HG03520 (cell line): Measurements from ENCODE around the gene ERBB4.

Experiments used
- ATAC-seq: cut with Tn5 transposase; IDR thresholded peaks from one replicate; pipeline ENCODE4 v1.9.1; 2021; ENCODE audit warnings: mild to moderate bottlenecking, moderate library complexity; ENCODE audit not compliant: unreplicated experiment

Gene ERBB4

DNA sequence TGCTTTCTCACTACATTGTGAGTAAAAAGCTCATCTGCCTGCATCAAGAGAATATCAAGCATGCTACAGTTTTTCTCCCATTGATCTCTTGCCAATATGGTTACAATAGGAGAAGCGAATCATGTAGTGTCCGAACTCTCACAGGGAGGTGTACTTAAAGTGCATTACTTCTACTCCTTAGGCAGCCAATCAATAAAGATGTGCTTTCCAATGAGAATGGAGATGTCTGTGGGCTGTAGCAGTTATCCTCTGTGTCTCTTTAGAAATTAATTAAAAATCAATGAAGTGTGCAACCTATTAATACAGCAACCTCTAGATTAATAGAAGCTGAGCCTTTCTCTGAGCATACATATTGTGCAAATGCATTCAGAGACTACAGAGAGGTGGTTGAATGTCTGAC is 1098.5 kb downstream of the ERBB4 start:
- no peak for ATAC-seq

DNA sequence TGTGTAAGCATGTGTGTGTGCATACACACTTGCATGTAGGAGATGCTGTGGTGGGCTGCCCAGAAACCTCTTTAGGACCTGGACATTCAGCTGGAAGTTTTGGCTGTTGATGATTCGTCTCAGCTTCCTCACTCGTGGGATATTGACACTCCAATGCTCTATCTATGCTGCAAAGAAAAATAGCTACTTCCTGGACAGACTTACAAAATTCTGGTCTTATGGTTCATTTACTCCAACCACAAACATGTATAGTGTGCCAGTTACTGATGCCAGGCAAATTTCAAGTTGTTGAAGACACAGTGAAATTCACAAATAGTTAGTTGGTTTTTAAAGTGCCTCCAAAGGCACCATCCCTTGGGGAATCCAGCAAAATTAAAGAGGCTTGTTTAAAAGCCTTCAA is 1099.6 kb downstream of the ERBB4 start:
- ATAC-seq: no peak

DNA sequence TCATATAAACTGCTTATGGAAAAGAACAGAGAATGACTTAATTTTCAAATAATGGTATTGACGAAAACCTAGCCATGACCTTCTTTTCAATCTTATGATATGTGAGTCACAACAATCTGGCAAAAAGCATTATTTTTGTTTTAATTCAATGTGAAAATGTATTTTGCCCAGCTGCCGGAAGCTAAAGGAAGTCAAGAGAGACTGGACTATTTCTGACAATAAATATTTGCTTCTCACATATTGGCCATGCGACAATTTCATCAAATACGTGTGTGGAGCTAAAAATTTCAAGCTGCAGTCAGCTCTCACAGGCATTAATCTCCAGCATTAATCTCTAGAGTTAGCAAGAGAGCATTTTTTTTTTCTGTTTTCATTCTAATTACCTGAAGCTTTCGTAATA is 1101.2 kb downstream of the ERBB4 start:
- ATAC-seq: no peak

DNA sequence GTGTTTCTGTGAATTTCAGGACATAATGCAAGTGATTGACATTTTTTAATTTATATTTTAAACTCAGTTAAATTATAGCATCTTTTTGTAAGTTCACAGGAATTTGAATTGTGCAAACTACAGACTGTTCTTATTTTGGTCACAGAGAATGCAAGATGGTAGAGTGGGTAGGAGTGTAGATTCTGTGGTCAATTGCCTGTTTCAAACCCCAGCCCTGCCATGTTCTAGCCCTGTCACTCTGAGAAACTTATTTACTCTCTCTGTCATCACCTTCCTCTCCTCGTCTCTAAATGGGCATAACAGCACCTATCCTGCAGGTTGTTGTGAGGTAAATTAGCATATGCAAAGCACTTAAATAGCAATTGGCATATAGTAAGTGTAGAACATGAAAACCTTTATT is 1102.4 kb downstream of the ERBB4 start:
- ATAC-seq: no peak

DNA sequence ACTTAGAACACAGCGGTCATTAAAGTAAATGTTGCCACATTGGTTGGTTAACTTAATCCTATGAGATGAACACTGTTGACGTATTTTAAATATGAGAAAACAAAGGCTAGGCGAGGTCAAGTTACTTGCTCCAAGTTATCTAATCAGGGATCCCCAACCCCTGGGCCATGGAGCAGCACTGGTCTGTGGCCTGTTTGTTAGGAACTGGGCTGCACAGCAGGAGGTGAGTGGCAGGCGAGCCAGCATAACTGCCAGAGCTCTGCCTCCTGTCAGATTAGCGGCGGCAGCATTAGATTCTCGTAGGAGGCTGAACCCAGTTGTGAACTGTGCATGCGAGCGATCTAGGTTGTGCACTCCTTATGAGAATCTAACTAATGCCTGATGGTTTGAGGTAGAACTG is 1103.3 kb downstream of the ERBB4 start:
- no peak for ATAC-seq

DNA sequence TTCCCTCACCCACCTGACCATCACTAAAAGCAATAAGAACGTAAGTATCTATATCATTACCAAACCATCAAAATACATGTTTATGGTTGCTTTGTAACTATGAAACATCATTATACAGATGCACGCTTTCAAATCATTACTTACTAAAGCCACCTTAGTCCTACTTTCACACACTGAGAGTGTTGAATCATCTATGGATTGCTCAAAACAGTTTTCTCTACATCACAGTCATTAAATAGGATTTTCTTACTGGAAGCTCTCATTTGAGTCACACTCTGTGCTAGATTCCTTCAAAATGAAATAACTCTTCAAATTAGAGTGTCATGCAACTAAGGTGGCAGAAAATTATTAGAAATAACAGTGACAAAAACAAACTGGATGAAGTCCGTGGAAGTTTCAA is 1103.8 kb downstream of the ERBB4 start:
- ATAC-seq: no peak

DNA sequence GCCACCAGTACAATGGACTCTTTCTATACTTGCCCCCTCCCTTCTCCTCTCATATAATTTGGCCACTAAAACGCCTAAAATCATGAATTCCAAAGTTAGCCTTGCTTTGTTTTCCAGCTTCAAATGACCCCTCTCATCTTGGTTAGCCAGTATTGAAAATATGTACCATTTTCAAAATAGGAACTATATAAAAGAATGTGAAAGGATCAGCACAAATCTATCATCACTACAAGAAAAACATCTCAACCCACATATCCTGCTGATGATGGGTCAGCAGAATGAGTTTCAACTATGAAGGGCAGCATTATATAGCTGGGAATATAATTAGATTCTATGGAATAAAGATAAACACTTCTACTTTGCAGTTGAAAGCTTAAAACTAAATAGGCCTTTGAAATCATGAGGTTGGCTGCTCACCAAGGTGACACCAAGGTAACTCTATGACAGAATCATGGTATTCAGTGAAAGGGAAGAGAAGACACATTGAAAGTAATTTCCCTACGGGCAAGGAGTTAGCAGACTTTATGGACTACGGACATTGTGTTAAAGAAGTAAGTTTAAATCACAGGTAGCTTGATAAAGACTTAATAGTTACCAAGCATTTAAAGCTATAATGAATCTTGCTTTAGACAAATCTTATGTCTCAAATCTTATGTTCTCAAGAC is 1109.2 kb downstream of the ERBB4 start:
- ATAC-seq: no peak

DNA sequence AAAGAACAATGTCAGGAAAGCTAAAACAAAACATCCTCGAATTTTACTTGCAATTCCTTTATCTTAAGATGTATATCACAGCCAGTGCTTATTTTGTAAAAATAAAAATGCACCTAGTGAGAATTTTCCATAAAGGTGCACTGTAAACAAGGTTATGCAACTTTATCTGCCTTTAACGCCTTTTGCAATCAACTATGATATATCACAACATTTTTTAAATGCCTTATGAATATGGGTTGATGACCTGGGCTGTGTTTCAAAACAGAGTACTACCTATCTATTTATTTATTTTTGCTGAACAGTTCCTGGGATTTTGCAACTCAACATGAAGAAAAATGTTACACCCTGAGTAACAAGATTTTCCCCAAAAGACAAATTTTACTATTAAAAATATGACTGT is 1112.4 kb downstream of the ERBB4 start:
- ATAC-seq: no peak

DNA sequence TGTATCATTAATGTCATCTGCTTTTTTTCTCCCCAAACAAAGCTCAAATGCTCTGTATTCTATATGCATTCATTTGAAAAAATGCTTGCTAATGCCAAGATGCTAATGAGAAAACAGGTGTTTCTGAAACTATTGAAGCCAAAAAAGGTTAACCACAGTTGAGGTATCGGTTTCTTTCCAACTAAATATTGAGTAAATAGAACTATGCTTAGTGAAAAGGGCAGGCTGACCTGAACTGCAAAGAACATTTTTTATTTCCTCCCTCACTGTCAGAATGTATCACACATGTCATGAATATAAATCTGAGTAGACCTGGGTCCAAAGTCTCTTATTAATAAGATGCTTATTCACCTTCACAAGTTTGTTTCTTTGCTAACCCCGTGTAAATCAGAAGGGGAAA is 1115.6 kb downstream of the ERBB4 start:
- ATAC-seq: peak; percentile 53

DNA sequence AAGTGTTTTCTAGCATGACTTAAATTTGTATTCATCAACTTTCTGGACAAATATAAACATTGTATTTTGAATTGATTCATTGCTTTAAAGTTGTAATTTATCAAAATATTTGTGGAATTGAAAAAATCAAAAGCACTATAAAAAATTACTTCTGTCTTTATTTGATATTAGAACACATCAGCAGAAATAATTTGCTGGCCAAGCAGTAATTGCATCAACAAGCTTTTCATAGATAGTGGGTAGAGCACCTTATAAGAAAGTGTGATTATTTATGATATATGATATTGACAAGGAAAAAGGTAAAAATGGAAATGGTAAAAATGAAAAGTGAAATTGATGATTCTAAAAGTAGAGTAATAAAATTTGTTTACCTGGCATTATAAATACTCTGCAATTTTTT is 1121.1 kb downstream of the ERBB4 start:
- ATAC-seq: no peak

DNA sequence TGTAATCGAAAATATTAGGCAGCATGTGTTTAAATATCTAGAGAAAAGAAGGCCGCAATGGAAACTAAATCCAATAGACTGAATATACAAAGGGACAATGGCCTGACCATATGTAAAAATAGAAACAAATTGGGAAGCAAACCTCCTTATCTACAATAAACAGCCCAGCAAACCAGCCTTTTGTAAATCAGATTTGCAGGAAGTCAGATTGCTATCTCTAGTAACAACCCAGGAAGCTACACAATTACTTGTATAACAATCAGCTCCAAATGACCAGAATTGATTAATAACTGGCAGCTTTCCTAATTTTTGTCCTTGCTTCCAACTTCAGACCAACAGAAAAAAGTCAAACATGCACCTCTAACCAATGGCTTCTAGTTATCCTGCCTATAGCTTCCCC is 1122.2 kb downstream of the ERBB4 start:
- no peak for ATAC-seq

DNA sequence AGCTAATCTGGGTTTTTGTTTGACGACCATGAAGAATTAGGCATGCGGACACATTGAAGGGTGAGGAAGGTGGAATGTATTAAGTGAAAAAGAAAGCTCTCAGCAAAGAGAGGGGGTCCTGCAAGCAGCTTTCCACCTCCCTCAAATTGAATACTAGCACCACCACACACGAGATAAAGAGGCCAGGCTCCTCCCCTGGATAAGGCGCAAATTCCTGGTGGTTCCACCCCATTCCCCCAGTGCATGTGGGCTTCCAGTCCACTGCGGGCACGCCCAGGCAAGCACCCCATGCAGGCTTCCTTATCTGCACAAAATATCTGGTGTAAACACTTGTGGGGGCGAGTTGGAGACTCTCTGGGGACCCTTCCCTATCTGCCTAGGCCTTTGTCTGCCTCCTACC is 1124.9 kb downstream of the ERBB4 start:
- no peak for ATAC-seq

DNA sequence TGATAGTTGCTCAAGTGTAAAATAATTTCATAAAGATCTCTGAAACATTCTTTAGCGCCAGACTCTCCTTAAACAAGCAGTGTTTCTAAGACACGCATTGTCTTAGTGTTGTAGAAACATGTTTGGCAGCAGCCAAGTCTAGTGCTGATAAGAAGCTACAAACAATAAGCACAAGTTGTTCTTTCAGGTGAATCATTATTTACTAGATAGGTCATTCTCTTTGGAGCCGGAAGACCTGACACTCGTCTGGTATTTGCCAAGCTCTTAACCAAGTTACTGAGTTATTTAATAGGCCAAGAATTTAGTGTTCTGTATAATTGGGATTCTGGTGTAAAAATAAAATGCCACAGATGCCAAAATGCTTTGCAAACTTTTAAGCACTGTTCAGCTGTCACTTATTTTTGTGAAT is 1130.1 kb downstream of the ERBB4 start:
- ATAC-seq: no peak

DNA sequence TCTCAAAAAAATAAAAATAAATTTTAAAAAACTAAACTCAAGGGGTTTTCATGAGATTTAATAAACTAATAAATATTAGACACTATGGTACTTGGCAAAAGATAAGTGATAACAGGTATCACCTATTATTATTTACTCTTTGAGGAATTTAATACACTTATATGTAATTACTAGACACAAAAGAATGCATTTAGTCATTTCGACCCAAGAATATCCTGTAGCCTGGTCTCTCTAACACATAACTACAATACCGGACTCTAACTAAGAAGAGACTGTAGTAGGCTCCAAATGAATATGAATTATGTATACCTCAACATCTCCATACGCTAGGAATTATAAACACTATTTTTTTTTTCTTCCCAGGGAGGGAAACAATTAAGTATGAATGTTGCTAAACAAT is 1131.5 kb downstream of the ERBB4 start:
- ATAC-seq: no peak

DNA sequence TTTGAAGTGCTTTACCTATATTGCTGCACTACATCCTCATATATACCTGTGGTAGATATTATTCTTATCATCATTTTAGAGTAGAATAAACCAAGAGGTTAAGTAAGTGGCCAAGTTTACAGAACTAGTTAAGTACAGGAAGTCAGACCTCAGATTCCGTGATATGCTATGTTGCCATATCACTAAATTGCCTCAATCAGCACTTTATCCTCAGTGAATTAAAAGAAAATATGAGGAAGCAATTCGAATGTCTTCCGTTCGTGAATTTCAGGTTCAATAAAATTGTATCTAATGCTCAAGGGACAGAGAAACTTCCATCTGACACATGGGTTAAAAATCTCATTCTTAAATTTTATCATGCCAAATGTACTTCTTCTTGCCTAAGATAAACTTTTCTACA is 1133.6 kb downstream of the ERBB4 start:
- ATAC-seq: no peak

DNA sequence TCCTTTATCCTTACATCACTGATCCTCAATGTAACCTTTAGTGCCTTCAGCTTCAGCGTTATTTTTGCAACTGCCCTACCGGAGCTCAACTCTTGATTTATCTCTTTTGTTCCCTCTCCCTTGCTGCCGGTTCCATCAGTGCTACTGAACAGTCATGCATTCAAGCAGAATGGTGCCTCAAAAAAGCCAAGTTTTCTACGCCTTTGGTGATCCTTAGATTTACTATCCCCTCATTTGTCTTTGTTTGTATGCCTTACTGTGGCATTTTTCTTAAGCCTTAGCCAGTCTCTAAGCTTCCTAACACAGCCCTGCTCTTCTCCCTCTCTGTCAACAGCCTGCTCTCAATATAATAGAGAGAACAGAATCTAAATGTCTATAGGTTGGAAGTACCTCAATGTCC is 1134.5 kb downstream of the ERBB4 start:
- no peak for ATAC-seq

DNA sequence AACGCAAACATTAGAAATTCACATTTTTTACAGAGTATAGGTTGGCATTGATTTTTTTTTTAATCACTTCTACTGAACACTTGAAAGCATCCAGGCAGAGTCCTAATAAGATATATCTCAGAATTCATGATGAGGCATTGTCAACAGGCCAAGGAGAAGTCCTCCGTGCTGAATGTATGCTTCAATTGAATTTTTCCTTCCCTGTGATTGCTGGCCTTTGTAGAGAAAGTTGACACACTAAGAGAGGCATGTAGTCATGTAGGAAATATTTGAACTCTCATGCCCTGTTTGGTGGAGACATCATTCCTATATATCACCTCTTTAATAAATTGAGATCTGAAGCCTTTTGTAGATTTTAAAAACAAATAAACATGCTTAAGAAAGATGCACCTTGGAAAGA is 1137.3 kb downstream of the ERBB4 start:
- no peak for ATAC-seq

DNA sequence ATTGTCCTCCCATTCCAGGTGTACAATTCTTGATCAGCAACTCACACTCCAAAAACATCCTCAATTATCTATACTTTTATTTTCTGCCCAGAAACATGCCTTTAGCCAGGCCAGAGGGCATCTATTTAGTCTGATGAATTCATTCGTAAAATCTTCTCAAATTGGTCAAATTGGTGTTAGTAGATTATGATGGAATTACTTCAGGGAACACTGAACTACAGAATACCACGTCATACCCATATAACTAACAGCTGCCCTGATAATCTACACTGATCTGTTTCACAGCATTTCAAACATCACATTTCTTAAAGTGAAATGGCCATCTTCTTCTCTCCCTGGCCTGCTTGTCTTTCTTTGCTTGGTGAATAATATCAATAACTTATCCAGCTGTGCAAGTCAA is 1140.8 kb downstream of the ERBB4 start:
- ATAC-seq: no peak

DNA sequence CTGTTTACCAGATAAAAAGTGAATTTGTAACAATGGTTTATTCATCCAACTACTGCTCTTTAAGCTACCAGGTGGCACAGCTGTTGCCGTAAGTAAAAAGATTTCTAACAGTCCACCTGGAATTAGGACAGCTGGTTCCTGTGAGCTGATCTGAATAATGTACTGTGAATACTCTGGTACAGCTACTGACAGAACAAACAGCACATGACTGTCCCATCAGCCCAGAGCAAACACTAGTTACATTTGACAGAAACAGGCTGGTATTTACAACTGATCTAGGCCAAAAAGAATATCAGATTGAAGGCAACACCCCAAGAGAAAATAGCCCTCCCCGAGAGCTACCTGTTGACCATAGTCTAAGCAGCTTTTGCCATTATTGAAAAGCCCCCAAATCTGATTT is 1141.8 kb downstream of the ERBB4 start:
- no peak for ATAC-seq

DNA sequence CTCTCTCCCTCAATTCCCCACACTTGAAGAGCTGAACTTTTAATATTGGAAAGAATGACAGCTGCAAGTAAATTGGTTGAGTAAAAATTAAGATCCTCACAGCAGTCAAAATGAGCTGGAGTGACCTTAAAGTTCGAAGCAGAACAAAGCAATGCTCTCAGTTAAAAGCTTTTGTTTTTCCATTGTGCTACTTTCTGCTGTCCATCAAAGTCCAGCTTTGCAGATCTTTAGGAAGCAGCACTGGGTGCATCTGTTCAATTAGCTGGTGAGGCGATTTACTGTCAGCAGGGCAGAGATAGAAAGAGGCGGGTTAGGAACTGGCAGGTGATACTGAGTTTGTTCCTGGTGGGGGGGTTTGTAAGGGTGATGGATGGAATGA is 1147.4 kb downstream of the ERBB4 start:
- no peak for ATAC-seq

DNA sequence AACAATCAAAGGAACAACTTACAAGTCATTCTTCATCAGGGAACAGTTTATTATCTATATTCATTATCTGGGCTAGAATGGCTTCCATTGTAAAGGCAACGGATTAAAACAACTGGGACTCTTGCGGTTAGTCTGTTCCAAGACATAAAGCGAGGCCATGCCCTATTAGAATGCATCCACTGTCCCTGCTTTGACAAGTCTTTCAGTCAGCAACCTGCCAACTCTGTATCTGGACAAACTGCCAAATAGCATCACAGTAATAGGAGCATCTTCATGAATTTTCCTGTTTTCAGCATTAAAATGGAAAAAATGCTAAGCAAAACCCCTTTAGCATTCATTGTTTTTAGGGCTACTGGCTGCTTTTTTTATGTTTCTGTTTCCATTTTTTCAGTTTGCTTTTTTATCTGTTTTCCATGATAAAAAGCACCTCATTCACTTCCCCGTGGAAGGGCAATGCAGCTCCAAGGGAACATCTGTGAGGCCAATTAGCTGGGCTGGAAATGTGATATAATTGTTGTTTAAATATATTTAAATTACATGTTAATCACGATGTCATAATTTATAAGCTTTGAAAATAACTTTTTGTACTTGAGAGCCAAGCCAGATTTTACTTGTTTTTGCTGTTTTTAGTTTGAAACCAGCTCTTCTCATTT is 1147.9 kb downstream of the ERBB4 start:
- no peak for ATAC-seq

DNA sequence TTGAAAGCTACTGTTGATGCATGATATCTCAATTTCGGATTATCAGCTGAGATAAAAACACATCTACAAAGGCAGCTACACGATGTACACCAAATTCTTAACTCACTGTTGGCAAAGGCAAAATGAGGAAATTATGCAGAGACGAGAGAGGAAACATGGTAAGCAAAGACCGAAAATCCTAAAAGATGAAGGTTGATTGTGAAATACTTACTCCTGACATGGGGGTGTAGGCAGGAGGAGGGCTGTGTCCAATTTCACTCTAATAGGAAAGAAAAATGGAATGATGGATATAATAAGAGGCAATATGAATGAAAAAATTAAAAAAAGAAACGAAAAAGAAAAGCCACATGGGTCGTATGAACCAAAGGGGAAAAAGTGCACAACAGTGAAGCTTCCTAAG is 1150.9 kb downstream of the ERBB4 start:
- ATAC-seq: no peak

DNA sequence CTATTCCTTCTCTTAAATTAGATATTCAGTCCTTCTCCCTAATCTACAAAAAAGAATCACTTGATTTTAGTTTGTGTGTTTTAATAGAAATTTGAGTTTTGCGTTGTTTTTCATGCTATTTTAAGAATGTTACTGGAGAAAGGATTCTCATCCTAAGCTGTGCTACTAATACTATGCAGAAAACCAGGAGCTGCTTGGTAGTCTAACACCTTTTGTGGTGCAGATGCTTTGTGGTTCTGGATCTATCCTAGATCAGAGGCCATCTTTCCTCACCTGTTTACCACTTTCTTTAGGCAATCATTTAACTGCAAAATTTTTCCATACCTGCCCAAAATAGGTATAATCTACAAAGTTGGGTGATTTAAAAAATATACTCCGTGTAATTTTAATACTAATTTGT is 1158.6 kb downstream of the ERBB4 start:
- ATAC-seq: no peak
